HG03108 (cell line): ENCODE results near the gene HDAC7.
"Not testable (repeated sequence)": the region's sequence is repeated elsewhere in the genome, so short reads cannot be mapped to it uniquely, and the experiment has no call there.

ENCODE experiments used
- ATAC-seq: cut with Tn5 transposase; IDR thresholded peaks from one replicate; pipeline ENCODE4 v1.9.1; 2021; ENCODE audit warnings: moderate library complexity; ENCODE audit not compliant: unreplicated experiment

Gene HDAC7

GRCh38 chr12:47815447-47815846 lies 4.3 kb downstream of the HDAC7 start:
- not testable (repeated sequence) for ATAC-seq

GRCh38 chr12:47814539-47815170 lies 5.0 kb downstream of the HDAC7 start:
- no peak for ATAC-seq

- peak; percentile 50 for ATAC-seq
These were observed 6.0 kb downstream of the HDAC7 start for GRCh38 chr12:47813511-47814196.

GRCh38 chr12:47812797-47813510 lies 6.7 kb downstream of the HDAC7 start:
- ATAC-seq, result peak; percentile 64

GRCh38 chr12:47811581-47812484 lies 7.9 kb downstream of the HDAC7 start:
- ATAC-seq, result no peak

GRCh38 chr12:47811072-47811396 lies 8.7 kb downstream of the HDAC7 start:
- ATAC-seq, result no peak

GRCh38 chr12:47809518-47809917 lies 10.2 kb downstream of the HDAC7 start:
- not testable (repeated sequence) for ATAC-seq

GRCh38 chr12:47808574-47809365 lies 10.9 kb downstream of the HDAC7 start:
- ATAC-seq, result no peak

DNA sequence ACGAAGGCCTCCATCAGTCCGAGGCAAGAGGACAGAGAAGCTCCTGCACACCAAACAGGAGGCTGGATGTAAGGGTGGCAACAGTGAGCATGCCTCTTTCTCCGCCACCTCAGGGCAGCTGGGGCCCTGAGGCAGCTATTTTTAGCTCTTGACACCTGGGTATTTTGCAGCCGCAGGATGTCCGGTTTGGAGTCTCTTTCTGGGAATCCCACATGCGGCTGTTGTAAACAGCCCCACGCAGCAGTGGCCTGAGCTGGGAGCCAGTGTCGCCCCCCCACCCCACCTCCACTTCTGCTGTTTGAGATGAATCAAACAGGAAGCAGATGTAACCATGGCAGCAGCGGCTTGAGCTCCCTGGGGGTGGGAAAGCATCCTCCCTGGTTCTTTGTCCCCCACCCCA lies 11.7 kb downstream of the HDAC7 start:
- ATAC-seq, result no peak

GRCh38 chr12:47807338-47807737 lies 12.4 kb downstream of the HDAC7 start:
- ATAC-seq, result no peak

DNA sequence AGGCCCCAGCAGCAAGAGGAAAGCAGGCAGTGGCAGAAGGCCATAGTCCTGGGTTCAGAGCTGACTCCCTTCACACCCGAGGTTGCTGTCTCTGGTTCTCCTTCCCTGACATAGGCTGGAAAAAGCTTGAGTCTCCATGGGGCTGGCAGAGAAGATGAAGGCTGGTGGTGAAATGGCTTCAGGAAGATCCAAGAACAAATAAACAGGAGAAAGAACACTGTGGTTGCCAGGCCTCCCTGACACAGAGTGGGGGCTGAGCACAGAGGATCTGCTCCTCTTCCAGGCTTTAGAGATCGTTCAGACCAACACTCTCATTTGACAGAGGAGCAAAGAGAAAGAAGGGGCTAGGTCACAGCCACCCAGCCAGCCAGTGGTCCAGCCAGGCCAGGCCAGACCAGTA lies 14.3 kb downstream of the HDAC7 start:
- no peak for ATAC-seq

DNA sequence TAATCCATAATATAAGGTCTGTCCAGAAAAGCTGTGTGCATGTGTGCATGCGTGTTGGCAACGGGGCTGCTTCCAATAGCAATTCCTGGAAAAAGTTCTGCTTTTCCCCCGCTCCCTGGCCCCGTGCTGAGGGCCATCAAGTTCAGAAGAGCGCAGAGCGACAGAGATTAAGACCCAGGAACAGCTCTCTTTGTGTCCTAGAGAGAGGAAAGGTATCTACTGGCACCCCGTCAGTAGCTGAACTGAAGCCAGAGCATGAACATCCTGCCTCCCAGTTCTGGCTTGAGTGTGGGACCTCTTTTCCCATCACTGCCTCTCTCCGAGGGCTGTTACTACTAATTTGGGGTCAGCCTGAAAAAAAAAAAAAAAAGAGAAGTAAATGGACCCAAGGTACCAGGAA lies 15.5 kb downstream of the HDAC7 start:
- ATAC-seq, result no peak

DNA sequence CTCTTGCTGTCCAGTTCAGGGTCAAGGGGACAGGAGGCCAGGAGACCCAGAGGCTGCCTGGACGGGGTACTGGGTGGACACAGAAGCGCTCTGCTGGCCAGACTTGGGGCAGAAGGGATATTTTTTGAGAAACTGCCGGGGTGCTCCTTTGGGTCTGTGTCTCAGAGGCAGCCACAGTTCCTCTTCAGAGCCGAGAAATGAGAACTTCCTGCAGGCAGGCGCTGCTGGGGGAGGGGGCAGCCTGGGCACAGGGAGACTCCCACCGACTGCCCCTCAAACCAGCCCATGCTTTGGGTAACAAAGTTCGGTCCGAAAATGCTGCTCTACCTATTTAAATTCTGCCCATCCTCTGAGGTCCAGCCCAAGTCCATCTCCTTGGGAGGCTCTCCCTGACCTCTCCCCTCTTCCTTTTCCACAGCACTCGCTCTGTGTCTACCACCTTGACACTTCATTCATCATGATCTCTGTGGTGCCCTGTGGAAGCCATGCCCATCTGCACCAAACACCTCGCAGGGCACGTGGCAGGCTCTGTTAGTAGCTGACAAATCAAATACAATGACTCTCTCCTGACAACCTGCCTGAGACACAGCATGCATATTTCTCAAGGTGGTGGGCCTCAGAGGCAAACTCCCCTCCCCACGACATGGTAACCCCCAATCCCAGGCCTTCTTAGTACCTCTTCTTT lies 16.4 kb downstream of the HDAC7 start:
- no peak for ATAC-seq

- ATAC-seq, result no peak
These were observed 17.4 kb downstream of the HDAC7 start for GRCh38 chr12:47802312-47802711.

DNA sequence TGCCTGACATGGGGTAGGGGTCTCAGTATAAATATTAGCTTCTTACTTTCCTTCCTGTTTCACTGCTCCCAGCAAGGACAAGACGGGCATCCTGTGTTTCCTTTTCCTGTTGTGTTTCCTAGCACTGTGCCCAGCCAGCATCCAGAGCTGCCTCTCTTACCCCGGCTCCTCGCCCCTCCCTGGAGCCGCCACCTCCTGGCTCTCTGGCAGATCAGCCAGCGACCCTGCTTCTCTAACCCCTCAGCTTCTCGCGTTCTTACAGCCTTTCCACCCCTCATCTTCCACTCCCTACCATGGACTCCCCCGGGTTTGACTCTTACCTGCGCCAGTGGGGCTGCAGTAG lies 17.8 kb downstream of the HDAC7 start:
- no peak for ATAC-seq

DNA sequence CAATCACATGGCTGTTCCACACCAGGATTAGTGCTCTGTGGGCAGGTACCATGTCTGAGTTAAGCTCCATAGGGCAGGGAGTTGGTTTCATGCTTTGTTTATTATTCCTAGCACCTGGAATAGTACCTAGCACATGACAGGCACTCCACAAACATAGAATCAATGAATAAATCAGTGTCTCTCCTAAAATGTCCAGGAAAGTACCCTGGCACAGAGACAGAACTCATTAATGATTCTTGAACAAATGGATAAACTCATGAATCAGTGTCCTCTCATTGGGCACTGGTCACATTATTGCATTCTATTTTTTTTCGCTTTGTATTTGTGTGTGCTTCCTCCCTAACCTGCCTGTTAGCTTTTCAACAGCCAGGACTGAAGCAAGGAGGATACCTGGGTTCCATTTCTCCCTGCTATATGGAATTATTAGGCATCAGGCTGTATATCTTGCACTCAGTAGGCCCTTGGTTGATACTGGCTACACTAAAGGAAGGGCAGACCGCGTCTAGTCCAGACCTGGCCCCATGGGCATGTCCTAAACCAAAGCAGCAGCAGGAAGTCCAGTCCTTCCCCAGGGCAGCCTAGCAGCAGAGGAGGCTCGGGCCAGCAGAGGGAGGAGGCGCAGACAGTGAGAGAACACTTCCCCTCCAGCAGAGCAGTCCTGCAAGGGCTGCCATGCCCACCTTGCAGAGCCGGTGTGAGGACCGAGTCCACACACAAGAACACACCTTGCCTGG lies 18.4 kb downstream of the HDAC7 start:
- no peak for ATAC-seq

DNA sequence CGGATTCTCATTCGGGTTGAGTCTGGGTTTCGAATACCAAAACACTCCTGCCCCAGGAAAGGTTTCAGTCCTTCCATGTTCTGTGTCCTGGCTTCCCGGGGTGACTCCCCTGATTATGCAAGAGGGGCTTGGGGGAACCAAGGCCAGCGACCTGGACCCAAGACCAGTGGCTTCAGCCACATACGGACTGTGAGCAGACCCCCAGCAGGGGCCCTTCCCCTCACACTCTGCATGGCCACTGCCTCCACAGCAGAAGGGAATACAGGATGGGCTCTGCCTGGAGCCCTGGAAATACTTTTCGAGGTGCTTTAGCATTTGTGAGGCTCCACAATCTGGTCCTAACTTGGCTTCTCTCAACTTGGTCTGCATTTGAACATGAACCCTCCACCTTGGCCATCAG lies 19.1 kb downstream of the HDAC7 start:
- ATAC-seq, result no peak

GRCh38 chr12:47799357-47799955 lies 20.2 kb downstream of the HDAC7 start:
- no peak for ATAC-seq

GRCh38 chr12:47798382-47798948 lies 21.2 kb downstream of the HDAC7 start:
- no peak for ATAC-seq
